GM19324 (cell line): Measurements from ENCODE around the gene HSPB7.
A peak's percentile ranks its signal among the peaks of the same experiment; 100 is the strongest.
"Not testable (repeated sequence)": the region's sequence is repeated elsewhere in the genome, so short reads cannot be mapped to it uniquely, and the experiment has no call there.

Source experiments
- ATAC-seq: cut with Tn5 transposase; IDR thresholded peaks from one replicate; pipeline ENCODE4 v1.9.1; 2021; ENCODE audit warnings: mild to moderate bottlenecking, moderate library complexity; ENCODE audit not compliant: unreplicated experiment, low FRiP score

HSPB7 gene

GRCh38 chr1:15985611-15986297, 32.1 kb downstream of the HSPB7 start:
- no peak for ATAC-seq

- ATAC-seq: no peak
These were observed 34.6 kb downstream of the HSPB7 start for GRCh38 chr1:15983275-15983674.

GRCh38 chr1:15981679-15982078, 36.2 kb downstream of the HSPB7 start:
- ATAC-seq: no peak

- not testable (repeated sequence) for ATAC-seq
These were observed 39.9 kb downstream of the HSPB7 start for GRCh38 chr1:15977947-15978346.

GRCh38 chr1:15975805-15976680, 41.8 kb downstream of the HSPB7 start, which contains the start of gene ZBTB17:
Gene ZBTB17, minus strand, starts transcription at chr1:15976101. Its CDS starts 27,606 bp downstream, at chr1:15948495.
- ATAC-seq: peak; percentile 88

GRCh38 chr1:15975358-15975804, 42.5 kb downstream of the HSPB7 start:
- ATAC-seq: peak; percentile 66

- no peak for ATAC-seq
These were observed 43.0 kb downstream of the HSPB7 start for GRCh38 chr1:15974855-15975254.

- ATAC-seq: no peak
These were observed 44.1 kb downstream of the HSPB7 start for GRCh38 chr1:15973772-15974171.

GRCh38 chr1:15972409-15972808, 45.4 kb downstream of the HSPB7 start:
- ATAC-seq: no peak

- ATAC-seq: no peak
These were observed 46.9 kb downstream of the HSPB7 start for GRCh38 chr1:15970911-15971310.

- no peak for ATAC-seq
These were observed 48.4 kb downstream of the HSPB7 start for GRCh38 chr1:15969321-15969880.

GRCh38 chr1:15968172-15968571, 49.7 kb downstream of the HSPB7 start:
- no peak for ATAC-seq

- no peak for ATAC-seq
These were observed 50.9 kb downstream of the HSPB7 start for GRCh38 chr1:15966956-15967344.

GRCh38 chr1:15966081-15966955, 51.5 kb downstream of the HSPB7 start:
- ATAC-seq: peak; percentile 58

GRCh38 chr1:15965228-15965767, 52.5 kb downstream of the HSPB7 start:
- ATAC-seq: no peak
